Measurements from ENCODE around the gene SETD7. TPM values are rescaled to one million over a fixed set of nuclear protein-coding genes. Genes with fewer than 3 reads are reported as not detected.
A peak's percentile ranks its signal among the peaks of the same experiment; 100 is the strongest.

Gene SETD7
- total and polyA plus RNA-seq, 12 donors = 7.4 to 49.1 (median 41.5) TPM

- H3K36me3 ChIP-seq (replicated peaks in 1 of 2) = peaks cover 0 to 42% of the 10 kb centered on the region in 2 donors
- H3K27ac ChIP-seq = peak overlapping the region in 1 of 5 donors; percentile 38
- WGBS, 4 donors = 89 to 94% (median 90%) methylated on average over 8 of the region's 8 CpGs
- intact Hi-C loops (cut with DNase I) = no loop called here
- no peak overlapping the region for H3K4me3 ChIP-seq
- TF ChIP-seq CTCF (IDR thresholded peaks at IDR 0.05) = no peak
- TF ChIP-seq POLR2A (IDR thresholded peaks at IDR 0.05) = no peak
- H3K9me3 ChIP-seq (replicated peaks in 1 of 3) = no peaks in the 10 kb centered on the region
- peaks cover 0 to 16% of the 10 kb centered on the region in 2 donors for H3K4me1 ChIP-seq (replicated peaks in 1 of 2)
- H3K27me3 ChIP-seq = no peaks in the 10 kb centered on the region
- no peak for DNase-seq
Measured at GRCh38 chr4:139514382-139515059, 41.5 kb downstream of the SETD7 start.

- DNase-seq = no peak
- intact Hi-C loops (cut with DNase I) = no loop called here
- WGBS, 4 donors = 81 to 89% (median 86%) methylated on average over 10 of the region's 10 CpGs
- no peaks in the 10 kb centered on the region for H3K9me3 ChIP-seq (replicated peaks in 1 of 3)
- H3K27ac ChIP-seq = no peak overlapping the region
- no peak overlapping the region for H3K4me3 ChIP-seq
- TF ChIP-seq CTCF (IDR thresholded peaks at IDR 0.05) (no peak), POLR2A (IDR thresholded peaks at IDR 0.05) (no peak)
- peaks cover 0 to 16% of the 10 kb centered on the region in 2 donors for H3K4me1 ChIP-seq (replicated peaks in 1 of 2)
- peaks cover 0 to 32% of the 10 kb centered on the region in 2 donors for H3K36me3 ChIP-seq (replicated peaks in 1 of 2)
- H3K27me3 ChIP-seq = no peaks in the 10 kb centered on the region
Measured at GRCh38 chr4:139511320-139511719, 44.7 kb downstream of the SETD7 start.

GRCh38 chr4:139509727-139510410 lies 46.1 kb downstream of the SETD7 start:
- intact Hi-C loops (cut with DNase I) = loop anchor here in 1 of 2 donors (10.0 kb wide), 1 partner anchor 45 kb away; the partner anchor contains the start of gene SETD7
- Histone ChIP-seq H3K36me3 (replicated peaks in 1 of 2) (peaks cover 0 to 32% of the 10 kb centered on the region in 2 donors), H3K9me3 (replicated peaks in 1 of 3) (no peaks in the 10 kb centered on the region), H3K27me3 (no peaks in the 10 kb centered on the region), H3K4me3 (no peak overlapping the region), H3K4me1 (replicated peaks in 1 of 2) (peaks cover 0 to 5% of the 10 kb centered on the region in 2 donors), H3K27ac (no peak overlapping the region)
- DNase-seq = peak in 1 of 7 donors; percentile 16
- 85 to 91% (median 87%) methylated on average over 6 of the region's 6 CpGs for WGBS, 4 donors
- TF ChIP-seq POLR2A (IDR thresholded peaks at IDR 0.05) (no peak), CTCF (IDR thresholded peaks at IDR 0.05) (peak in 2 of 6 experiments; percentile 19 to 27)

GRCh38 chr4:139508581-139509237 lies 47.3 kb downstream of the SETD7 start:
- no peaks in the 10 kb centered on the region for H3K4me1 ChIP-seq (replicated peaks in 1 of 2)
- intact Hi-C loops (cut with DNase I) = loop anchor here in 1 of 2 donors (10.0 kb wide), 1 partner anchor 46 kb away; the partner anchor contains the start of gene SETD7
- no peak overlapping the region for H3K4me3 ChIP-seq
- no peaks in the 10 kb centered on the region for H3K9me3 ChIP-seq (replicated peaks in 1 of 3)
- WGBS, 4 donors = 89 to 95% (median 90%) methylated on average over 11 of the region's 11 CpGs
- H3K27me3 ChIP-seq = no peaks in the 10 kb centered on the region
- no peak overlapping the region for H3K27ac ChIP-seq
- TF ChIP-seq POLR2A (IDR thresholded peaks at IDR 0.05) (no peak), CTCF (IDR thresholded peaks at IDR 0.05) (no peak)
- DNase-seq = no peak
- peaks cover 0 to 32% of the 10 kb centered on the region in 2 donors for H3K36me3 ChIP-seq (replicated peaks in 1 of 2)
